Keratinocyte (primary cell): ENCODE data around the gene ADGRG1. TPM values are rescaled to one million over a fixed set of nuclear protein-coding genes. Genes with fewer than 3 reads are reported as not detected.

Source experiments
- DNase-seq: peaks from one replicate; pipeline ENCODE4 v3.0.0-alpha.2; 2011; ENCODE audit warnings: low read depth, missing footprints, low spot score
- FAIRE-seq: peaks from 2 replicates; lab custom pipeline; 2011; peaks lifted over from hg19 to GRCh38; lab: Jason Lieb, UNC
- H2AFZ ChIP-seq: 2 replicates; pipeline ENCODE4 v1.6.0; 2012; ENCODE audit warnings: low read length, control low read depth, inconsistent platforms; ENCODE audit not compliant: control insufficient read depth
- H3K27ac ChIP-seq: 2 replicates; pipeline ENCODE4 v1.5.1; 2011; ENCODE audit warnings: low read length; ENCODE audit not compliant: control insufficient read depth, insufficient read depth
- H3K27me3 ChIP-seq: 3 replicates; pipeline ENCODE4 v1.6.0; 2011; ENCODE audit warnings: low read length; ENCODE audit not compliant: control insufficient read depth, insufficient read depth; ENCODE audit errors: extremely low read depth
- H3K36me3 ChIP-seq, 2 experiments: 2 replicates in 1 of 2; 3 replicates in 1 of 2; pipeline ENCODE4 v1.5.1; 2011; ENCODE audit warnings: low read length in 2 of 2, mild to moderate bottlenecking in 1 of 2; ENCODE audit not compliant: control insufficient read depth in 2 of 2, insufficient read depth in 2 of 2; ENCODE audit errors: extremely low read depth in 1 of 2
- H3K4me1 ChIP-seq: 3 replicates; pipeline ENCODE4 v1.5.1; 2011; ENCODE audit warnings: low read length; ENCODE audit not compliant: control insufficient read depth, insufficient read depth; ENCODE audit errors: extremely low read depth
- H3K4me2 ChIP-seq: 3 replicates; pipeline ENCODE4 v1.6.0; 2011; ENCODE audit warnings: low read depth, low read length; ENCODE audit not compliant: control insufficient read depth, insufficient read depth; ENCODE audit errors: extremely low read depth
- H3K4me3 ChIP-seq, 3 experiments: fragments of 200-600 bp in 1 of 3; sonication (generic) in 1 of 3; 2 replicates in 2 of 3; 3 replicates in 1 of 3; pipeline ENCODE4 v1.5.1; 2011 to 2016; ENCODE audit warnings: low read length in 3 of 3, mild to moderate bottlenecking in 3 of 3, control low read depth in 2 of 3, inconsistent platforms in 1 of 3, low read depth in 1 of 3, mixed read lengths in 1 of 3, mixed run types in 1 of 3, moderate library complexity in 1 of 3; ENCODE audit not compliant: control insufficient read depth in 2 of 3, insufficient read depth in 2 of 3; ENCODE audit errors: extremely low read depth in 1 of 3
- H3K79me2 ChIP-seq: 2 replicates; pipeline ENCODE4 v1.6.0; 2012; ENCODE audit warnings: low read length; ENCODE audit not compliant: control insufficient read depth, insufficient read depth
- H3K9ac ChIP-seq: 3 replicates; pipeline ENCODE4 v1.6.0; 2011; ENCODE audit warnings: low read length; ENCODE audit not compliant: control insufficient read depth, insufficient read depth; ENCODE audit errors: extremely low read depth
- H3K9me1 ChIP-seq: 3 replicates; pipeline ENCODE4 v1.6.0; 2011; ENCODE audit warnings: low read length; ENCODE audit not compliant: control insufficient read depth, insufficient read depth; ENCODE audit errors: extremely low read depth
- H3K9me3 ChIP-seq: 2 replicates; pipeline ENCODE4 v1.5.1; 2012; ENCODE audit warnings: low read depth, low read length; ENCODE audit not compliant: control insufficient read depth
- H4K20me1 ChIP-seq: 3 replicates; pipeline ENCODE4 v1.6.0; 2011; ENCODE audit warnings: low read length; ENCODE audit not compliant: control insufficient read depth, insufficient read depth; ENCODE audit errors: extremely low read depth
- CTCF ChIP-seq, 3 experiments: IDR thresholded peaks in 1 of 3; conservative IDR thresholded peaks in 1 of 3; optimal IDR thresholded peaks in 1 of 3; 2 replicates in 2 of 3; 3 replicates in 1 of 3; pipeline versions ENCODE3 to v1.5.1; 2011; ENCODE audit warnings: low read length in 3 of 3, mild to moderate bottlenecking in 3 of 3, moderate library complexity in 2 of 3, control low read depth in 1 of 3, inconsistent platforms in 1 of 3; ENCODE audit not compliant: insufficient read depth in 2 of 3; ENCODE audit errors: extremely low read depth in 1 of 3
- EZH2 ChIP-seq: IDR thresholded peaks from one replicate; pipeline ENCODE4 v1.6.1; 2012; ENCODE audit warnings: inconsistent platforms, mild to moderate bottlenecking, low read length, moderate library complexity
- dilution Hi-C: fragments of 300-500 bp; cut with MboI; formaldehyde crosslinking; loops from one replicate; pipeline ENCODE4 v1.7.0; 2020; ENCODE audit warnings: low sequenced_read_pairs; ENCODE audit not compliant: extremely low pct_ligation_motif_present
- polyA plus RNA-seq, 5 experiments: library from polyadenylated mRNA; depleted of rRNA in 3 of 5; stranded (reverse) in 3 of 5; stranded (forward) in 1 of 5; unstranded in 1 of 5; fragments of >200 nt; gene quantifications; 1 replicate in 1 of 5; 2 replicates in 3 of 5; 3 replicates in 1 of 5; pipeline versions ENCODE4 v1.2.1 to v1.2.3, GENCODE V29; 2011 to 2012; ENCODE audit warnings: missing spikeins in 2 of 5, low read depth in 1 of 5, low replicate concordance in 1 of 5

ADGRG1 gene
- polyA plus RNA-seq, 1 donor (not counting 4 experiments of a cell fraction or from before 2014, with no cell fraction given), result 28.4 TPM

DNA sequence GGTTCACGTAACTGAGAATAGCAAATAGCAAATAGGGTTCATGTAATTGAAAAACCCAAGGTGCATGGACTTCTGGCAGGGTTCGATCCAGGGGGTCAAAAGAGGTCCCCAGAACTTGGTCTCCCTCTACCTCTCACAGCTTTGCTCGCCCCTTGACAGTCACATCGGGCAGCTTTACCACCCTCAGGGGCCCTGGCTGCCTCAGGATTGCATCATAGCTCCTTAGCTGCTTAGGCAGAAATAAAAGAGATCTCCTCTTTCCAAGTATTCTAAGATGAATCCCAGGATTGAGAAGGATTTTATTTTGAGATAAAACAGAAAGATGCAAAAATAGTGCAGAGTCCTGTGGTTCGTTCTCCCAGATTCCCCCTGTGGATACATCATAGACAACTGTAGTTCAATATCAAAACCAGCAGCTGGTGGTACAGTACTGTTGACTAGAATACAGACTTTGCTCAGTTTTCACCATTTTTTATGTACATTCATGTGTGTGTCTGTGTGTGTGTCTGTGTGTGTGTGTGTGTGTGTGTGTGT, 52.5 kb downstream of the ADGRG1 start:
- H3K27ac ChIP-seq, result no peak overlapping the region
- no peaks in the 10 kb centered on the region for H3K27me3 ChIP-seq
- no peaks in the 10 kb centered on the region for H3K79me2 ChIP-seq
- H2AFZ ChIP-seq, result no peak overlapping the region
- no peaks in the 10 kb centered on the region for H4K20me1 ChIP-seq
- H3K36me3 ChIP-seq, result no peaks in the 10 kb centered on the region
- H3K9me1 ChIP-seq, result no peaks in the 10 kb centered on the region
- TF ChIP-seq CTCF (optimal IDR thresholded peaks at IDR 0.05 in 1 of 3, IDR thresholded peaks at IDR 0.05 in 1 of 3, conservative IDR thresholded peaks at IDR 0.05 in 1 of 3; ENCODE audit: extremely low read depth in 1 of 3, insufficient read depth in 2 of 3, low read length in 3 of 3), result no peak
- TF ChIP-seq EZH2, result no peak
- H3K9me3 ChIP-seq, result no peaks in the 10 kb centered on the region
- no peak overlapping the region for H3K9ac ChIP-seq
- H3K4me2 ChIP-seq, result no peak overlapping the region
- FAIRE-seq (no peak), DNase-seq (no peak)
- dilution Hi-C loops, result no loop called here
- no peaks in the 10 kb centered on the region for H3K4me1 ChIP-seq
- H3K4me3 ChIP-seq, result no peak overlapping the region

GRCh38 chr16:57681950-57682728, 53.7 kb downstream of the ADGRG1 start:
- Histone ChIP-seq H3K9me1 (no peaks in the 10 kb centered on the region), H2AFZ (no peak overlapping the region), H3K27me3 (no peaks in the 10 kb centered on the region), H3K4me3 (no peak overlapping the region), H3K9ac (no peak overlapping the region), H3K79me2 (no peaks in the 10 kb centered on the region), H3K27ac (no peak overlapping the region), H3K4me2 (no peak overlapping the region), H3K9me3 (no peaks in the 10 kb centered on the region), H3K4me1 (no peaks in the 10 kb centered on the region), H3K36me3 (no peaks in the 10 kb centered on the region), H4K20me1 (no peaks in the 10 kb centered on the region)
- FAIRE-seq, result no peak
- no peak for DNase-seq
- no peak for TF ChIP-seq CTCF (optimal IDR thresholded peaks at IDR 0.05 in 1 of 3, IDR thresholded peaks at IDR 0.05 in 1 of 3, conservative IDR thresholded peaks at IDR 0.05 in 1 of 3; ENCODE audit: extremely low read depth in 1 of 3, insufficient read depth in 2 of 3, low read length in 3 of 3)
- TF ChIP-seq EZH2, result no peak
- dilution Hi-C loops, result no loop called here
